ENCODE results near the gene IFNL3. TPM values are rescaled to one million over a fixed set of nuclear protein-coding genes. Genes with fewer than 3 reads are reported as not detected.
"Not testable (repeated sequence)": the region's sequence is repeated elsewhere in the genome, so short reads cannot be mapped to it uniquely, and the experiment has no call there.

Gene IFNL3
- polyA plus RNA-seq, 1 donor (not counting 4 experiments of a cell fraction or from before 2014, with no cell fraction given) = not detected

DNA sequence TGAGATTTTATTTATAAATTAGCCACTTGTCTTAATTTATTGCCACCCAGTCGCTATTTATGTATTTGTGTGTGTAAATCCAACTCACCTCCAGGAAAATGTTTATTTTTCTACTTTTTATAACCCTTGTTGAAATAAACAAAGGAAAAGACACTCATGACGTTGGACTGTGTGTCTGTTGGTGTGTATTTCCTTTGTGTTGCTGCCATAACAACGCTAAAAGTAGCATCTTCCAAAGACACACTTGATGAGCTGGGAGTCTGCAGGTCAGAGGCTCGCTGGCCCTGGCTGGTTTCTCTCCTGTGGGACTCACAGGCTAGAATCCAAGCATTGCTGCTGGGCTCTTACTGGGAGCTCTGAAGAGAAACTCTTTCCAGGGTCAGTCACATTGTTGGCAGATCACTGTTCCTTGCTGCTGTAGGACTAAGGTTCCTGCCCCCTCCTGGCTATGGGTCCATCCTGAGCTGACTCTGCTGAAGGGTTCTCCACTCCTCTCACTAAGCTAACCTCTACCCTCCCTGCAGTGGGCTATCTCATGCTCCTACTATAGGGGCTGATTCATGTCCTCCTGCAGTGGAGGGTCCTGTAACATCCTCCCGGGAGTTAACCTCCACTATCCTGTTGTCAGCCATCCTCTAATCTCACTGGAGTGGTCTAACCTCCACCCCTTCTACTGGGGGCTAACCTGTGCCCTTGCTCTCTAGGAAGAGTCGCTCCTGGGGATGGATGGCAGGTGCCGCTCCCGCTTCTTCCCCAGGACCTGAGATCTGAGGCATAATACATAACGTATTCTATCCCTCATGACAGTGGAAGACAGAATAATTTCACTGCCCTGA lies 25.4 kb upstream of the IFNL3 start:
- FAIRE-seq = no peak
- dilution Hi-C loops (cut with MboI; ENCODE audit: extremely low pct_ligation_motif_present, low sequenced_read_pairs) = no loop called here

GRCh38 chr19:39269369-39269768 lies 24.6 kb upstream of the IFNL3 start:
- H3K9me3 ChIP-seq (ENCODE audit: control insufficient read depth, low read depth, low read length); H4K20me1 ChIP-seq (ENCODE audit: control insufficient read depth, extremely low read depth, insufficient read depth, low read length); dilution Hi-C loops (cut with MboI; ENCODE audit: extremely low pct_ligation_motif_present, low sequenced_read_pairs); H3K27ac ChIP-seq (ENCODE audit: control insufficient read depth, insufficient read depth, low read length); H3K9me1 ChIP-seq (ENCODE audit: control insufficient read depth, extremely low read depth, insufficient read depth, low read length); H3K4me1 ChIP-seq (ENCODE audit: control insufficient read depth, extremely low read depth, insufficient read depth, low read length); H3K4me3 ChIP-seq (ENCODE audit: control insufficient read depth in 2 of 3, extremely low read depth in 1 of 3, insufficient read depth in 2 of 3, low read depth in 1 of 3, low read length in 3 of 3); H3K9ac ChIP-seq (ENCODE audit: control insufficient read depth, extremely low read depth, insufficient read depth, low read length); H3K79me2 ChIP-seq (ENCODE audit: control insufficient read depth, insufficient read depth, low read length); H3K4me2 ChIP-seq (ENCODE audit: control insufficient read depth, extremely low read depth, insufficient read depth, low read depth, low read length); H2AFZ ChIP-seq (ENCODE audit: control insufficient read depth, low read length); FAIRE-seq; H3K36me3 ChIP-seq (ENCODE audit: control insufficient read depth in 2 of 2, extremely low read depth in 1 of 2, insufficient read depth in 2 of 2, low read length in 2 of 2); DNase-seq (ENCODE audit: low read depth, low spot score): not testable (repeated sequence)
- peaks cover 13% of the 10 kb centered on the region for H3K27me3 ChIP-seq (ENCODE audit: control insufficient read depth, extremely low read depth, insufficient read depth, low read length)

More for the DNA sequence above, 25.4 kb upstream of the IFNL3 start:
- Histone ChIP-seq H2AFZ (ENCODE audit: control insufficient read depth, low read length) (no peak overlapping the region), H3K4me2 (ENCODE audit: control insufficient read depth, extremely low read depth, insufficient read depth, low read depth, low read length) (no peak overlapping the region), H3K9me1 (ENCODE audit: control insufficient read depth, extremely low read depth, insufficient read depth, low read length) (no peaks in the 10 kb centered on the region), H4K20me1 (ENCODE audit: control insufficient read depth, extremely low read depth, insufficient read depth, low read length) (no peaks in the 10 kb centered on the region), H3K27me3 (ENCODE audit: control insufficient read depth, extremely low read depth, insufficient read depth, low read length) (peaks cover 4% of the 10 kb centered on the region), H3K9me3 (ENCODE audit: control insufficient read depth, low read depth, low read length) (no peaks in the 10 kb centered on the region), H3K4me3 (ENCODE audit: control insufficient read depth in 2 of 3, extremely low read depth in 1 of 3, insufficient read depth in 2 of 3, low read depth in 1 of 3, low read length in 3 of 3) (no peak overlapping the region), H3K36me3 (ENCODE audit: control insufficient read depth in 2 of 2, extremely low read depth in 1 of 2, insufficient read depth in 2 of 2, low read length in 2 of 2) (no peaks in the 10 kb centered on the region), H3K9ac (ENCODE audit: control insufficient read depth, extremely low read depth, insufficient read depth, low read length) (no peak overlapping the region), H3K4me1 (ENCODE audit: control insufficient read depth, extremely low read depth, insufficient read depth, low read length) (no peaks in the 10 kb centered on the region), H3K79me2 (ENCODE audit: control insufficient read depth, insufficient read depth, low read length) (no peaks in the 10 kb centered on the region), H3K27ac (ENCODE audit: control insufficient read depth, insufficient read depth, low read length) (no peak overlapping the region)
- no peak for TF ChIP-seq CTCF (optimal IDR thresholded peaks at IDR 0.05 in 1 of 3, IDR thresholded peaks at IDR 0.05 in 1 of 3, conservative IDR thresholded peaks at IDR 0.05 in 1 of 3; ENCODE audit: extremely low read depth in 1 of 3, insufficient read depth in 2 of 3, low read length in 3 of 3)
- no peak for TF ChIP-seq EZH2 (IDR thresholded peaks at IDR 0.05; ENCODE audit: low read length)
- DNase-seq (ENCODE audit: low read depth, low spot score) = no peak

DNA sequence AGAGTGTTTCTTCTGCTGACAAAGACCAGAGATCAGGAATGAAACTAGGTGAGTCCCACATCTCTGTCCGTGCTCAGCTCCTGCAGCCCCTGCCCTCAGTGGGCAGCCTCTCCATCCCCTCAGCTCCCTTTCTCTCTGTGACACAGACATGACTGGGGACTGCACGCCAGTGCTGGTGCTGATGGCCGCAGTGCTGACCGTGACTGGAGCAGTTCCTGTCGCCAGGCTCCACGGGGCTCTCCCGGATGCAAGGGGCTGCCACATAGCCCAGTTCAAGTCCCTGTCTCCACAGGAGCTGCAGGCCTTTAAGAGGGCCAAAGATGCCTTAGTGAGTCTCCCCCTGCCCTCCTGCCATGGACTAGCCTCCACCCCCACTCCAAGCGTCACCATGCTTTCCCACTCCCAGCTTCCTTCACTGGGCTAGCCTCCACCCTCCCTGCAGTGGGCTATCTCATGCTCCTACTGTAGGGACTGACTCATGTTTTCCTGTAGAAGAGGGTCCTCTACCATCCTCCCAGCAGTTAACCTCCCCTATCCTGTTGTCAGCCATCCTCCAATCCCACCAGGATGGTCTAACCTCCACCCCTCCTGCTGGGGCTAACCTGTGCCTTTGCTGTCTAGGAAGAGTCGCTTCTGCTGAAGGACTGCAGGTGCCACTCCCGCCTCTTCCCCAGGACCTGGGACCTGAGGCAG lies 23.9 kb upstream of the IFNL3 start:
- H3K36me3 ChIP-seq (ENCODE audit: control insufficient read depth in 2 of 2, extremely low read depth in 1 of 2, insufficient read depth in 2 of 2, low read length in 2 of 2); H3K27ac ChIP-seq (ENCODE audit: control insufficient read depth, insufficient read depth, low read length); dilution Hi-C loops (cut with MboI; ENCODE audit: extremely low pct_ligation_motif_present, low sequenced_read_pairs); H3K4me2 ChIP-seq (ENCODE audit: control insufficient read depth, extremely low read depth, insufficient read depth, low read depth, low read length); H3K9me1 ChIP-seq (ENCODE audit: control insufficient read depth, extremely low read depth, insufficient read depth, low read length); H2AFZ ChIP-seq (ENCODE audit: control insufficient read depth, low read length); H3K9ac ChIP-seq (ENCODE audit: control insufficient read depth, extremely low read depth, insufficient read depth, low read length); H4K20me1 ChIP-seq (ENCODE audit: control insufficient read depth, extremely low read depth, insufficient read depth, low read length); H3K4me1 ChIP-seq (ENCODE audit: control insufficient read depth, extremely low read depth, insufficient read depth, low read length); FAIRE-seq; H3K4me3 ChIP-seq (ENCODE audit: control insufficient read depth in 2 of 3, extremely low read depth in 1 of 3, insufficient read depth in 2 of 3, low read depth in 1 of 3, low read length in 3 of 3); H3K79me2 ChIP-seq (ENCODE audit: control insufficient read depth, insufficient read depth, low read length); DNase-seq (ENCODE audit: low read depth, low spot score); H3K9me3 ChIP-seq (ENCODE audit: control insufficient read depth, low read depth, low read length): not testable (repeated sequence)
- peaks cover 20% of the 10 kb centered on the region for H3K27me3 ChIP-seq (ENCODE audit: control insufficient read depth, extremely low read depth, insufficient read depth, low read length)

GRCh38 chr19:39268085-39268484 lies 23.3 kb upstream of the IFNL3 start, which contains the start of gene IFNL2:
TSS of gene IFNL2 (plus strand) at chr19:39268396. CDS start at chr19:39268569, 173 bp downstream.
- H3K9me3 ChIP-seq (ENCODE audit: control insufficient read depth, low read depth, low read length); H2AFZ ChIP-seq (ENCODE audit: control insufficient read depth, low read length); H3K79me2 ChIP-seq (ENCODE audit: control insufficient read depth, insufficient read depth, low read length); DNase-seq (ENCODE audit: low read depth, low spot score); H3K4me3 ChIP-seq (ENCODE audit: control insufficient read depth in 2 of 3, extremely low read depth in 1 of 3, insufficient read depth in 2 of 3, low read depth in 1 of 3, low read length in 3 of 3); H3K9me1 ChIP-seq (ENCODE audit: control insufficient read depth, extremely low read depth, insufficient read depth, low read length); H3K4me1 ChIP-seq (ENCODE audit: control insufficient read depth, extremely low read depth, insufficient read depth, low read length); H3K36me3 ChIP-seq (ENCODE audit: control insufficient read depth in 2 of 2, extremely low read depth in 1 of 2, insufficient read depth in 2 of 2, low read length in 2 of 2); dilution Hi-C loops (cut with MboI; ENCODE audit: extremely low pct_ligation_motif_present, low sequenced_read_pairs); H4K20me1 ChIP-seq (ENCODE audit: control insufficient read depth, extremely low read depth, insufficient read depth, low read length); H3K9ac ChIP-seq (ENCODE audit: control insufficient read depth, extremely low read depth, insufficient read depth, low read length); H3K4me2 ChIP-seq (ENCODE audit: control insufficient read depth, extremely low read depth, insufficient read depth, low read depth, low read length); H3K27ac ChIP-seq (ENCODE audit: control insufficient read depth, insufficient read depth, low read length): not testable (repeated sequence)
- FAIRE-seq = peak; percentile 78
- peaks cover 25% of the 10 kb centered on the region for H3K27me3 ChIP-seq (ENCODE audit: control insufficient read depth, extremely low read depth, insufficient read depth, low read length)

All from keratinocyte (primary cell).